DMS53 treated with DMSO at 0.1 percent for 48 hours (cell line): ENCODE measurements around the gene ZNF561.
"Not testable (repeated sequence)": the region's sequence is repeated elsewhere in the genome, so short reads cannot be mapped to it uniquely, and the experiment has no call there.

Experiments used
- DNase-seq: peaks from one replicate; lab custom pipeline; 2025; ENCODE audit not compliant: unreplicated experiment; lab: John Stamatoyannopoulos, UW

Gene ZNF561

DNA sequence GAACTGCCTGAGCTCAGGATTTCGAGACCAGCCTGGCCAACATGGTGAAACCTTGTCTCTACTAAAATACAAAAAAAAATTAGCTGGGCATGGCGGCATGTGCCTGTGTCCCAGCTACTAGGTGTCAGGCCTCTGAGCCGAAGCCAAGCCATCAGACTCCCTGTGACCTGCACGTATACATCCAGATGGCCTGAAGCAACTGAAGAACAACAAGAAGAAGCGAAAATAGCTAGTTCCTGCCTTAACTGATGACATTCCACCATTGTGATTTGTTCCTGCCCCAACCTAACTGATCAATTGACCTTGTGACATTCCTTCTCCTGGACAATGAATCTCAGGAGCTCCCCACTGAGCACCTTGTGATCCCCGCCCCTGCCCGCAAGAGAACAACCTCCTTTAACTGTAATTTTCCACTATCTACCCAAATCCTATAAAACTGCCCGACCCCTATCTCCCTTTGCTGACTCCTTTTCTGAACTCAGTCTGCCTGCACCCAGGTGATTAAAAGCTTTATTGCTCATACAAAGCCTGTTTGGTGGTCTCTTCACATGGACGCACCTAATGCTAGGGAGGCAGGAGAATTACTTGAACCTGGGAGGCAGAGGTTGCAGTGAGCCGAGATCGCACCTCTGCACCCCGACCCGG is 38.8 kb downstream of the ZNF561 start:
- DNase-seq, result not testable (repeated sequence)

DNA sequence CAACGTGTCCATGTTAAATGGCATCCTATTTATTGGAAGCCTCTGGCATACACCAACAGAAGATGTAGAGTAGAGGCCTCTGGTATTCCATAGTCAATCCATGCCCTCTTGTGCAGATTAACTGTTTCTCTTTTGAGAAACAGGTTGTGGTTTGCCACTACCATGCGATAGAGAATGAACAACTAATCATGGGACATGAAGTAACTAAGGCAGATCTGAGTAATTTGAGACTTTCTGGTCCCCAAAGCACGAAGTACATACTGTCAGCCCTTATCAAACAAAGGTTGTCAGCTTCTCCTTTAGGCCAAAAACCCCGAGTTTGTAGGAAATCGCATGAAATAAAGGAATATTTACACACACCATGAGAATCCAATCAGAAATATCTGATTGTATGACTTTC is 40.3 kb downstream of the ZNF561 start:
- no peak for DNase-seq

DNA sequence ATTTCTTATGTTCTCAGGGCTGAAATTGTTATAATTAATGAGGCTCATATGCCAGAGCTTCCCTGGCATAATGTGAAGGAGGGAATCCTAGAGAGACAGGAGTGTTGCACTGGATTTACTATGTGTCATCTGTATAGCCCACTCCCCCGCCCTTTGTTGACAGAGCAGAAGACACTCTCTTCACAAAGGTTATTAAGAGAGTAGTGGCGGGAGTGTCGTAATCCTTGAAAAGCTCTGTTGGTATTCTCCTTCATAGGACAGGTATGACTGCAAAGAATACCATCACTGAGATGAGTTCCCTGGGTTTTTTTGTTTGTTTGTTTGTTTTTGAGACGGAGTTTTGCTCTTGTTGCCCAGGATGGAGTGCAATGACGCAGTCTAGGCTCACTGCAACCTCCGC is 50.8 kb downstream of the ZNF561 start:
- DNase-seq, result no peak

DNA sequence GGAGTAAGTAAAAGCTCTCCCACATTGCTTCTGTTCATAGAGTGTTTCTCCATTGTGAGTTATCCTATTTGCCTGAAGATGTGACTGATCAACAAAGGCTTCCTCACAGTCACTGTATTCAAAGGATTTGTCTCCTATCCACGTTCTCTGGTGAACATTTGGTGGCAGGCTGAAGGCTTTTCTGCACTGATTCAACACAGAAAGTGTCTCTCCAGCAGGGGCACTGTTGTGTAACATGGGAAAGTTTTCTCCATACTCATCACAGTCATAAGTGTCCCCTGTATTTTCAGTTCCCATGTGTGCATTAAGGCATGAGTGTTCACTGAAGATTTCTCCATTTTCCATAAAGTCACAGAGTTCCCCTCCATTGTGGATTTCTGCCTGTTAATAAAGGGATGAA is 54.3 kb downstream of the ZNF561 start:
- DNase-seq, result no peak

DNA sequence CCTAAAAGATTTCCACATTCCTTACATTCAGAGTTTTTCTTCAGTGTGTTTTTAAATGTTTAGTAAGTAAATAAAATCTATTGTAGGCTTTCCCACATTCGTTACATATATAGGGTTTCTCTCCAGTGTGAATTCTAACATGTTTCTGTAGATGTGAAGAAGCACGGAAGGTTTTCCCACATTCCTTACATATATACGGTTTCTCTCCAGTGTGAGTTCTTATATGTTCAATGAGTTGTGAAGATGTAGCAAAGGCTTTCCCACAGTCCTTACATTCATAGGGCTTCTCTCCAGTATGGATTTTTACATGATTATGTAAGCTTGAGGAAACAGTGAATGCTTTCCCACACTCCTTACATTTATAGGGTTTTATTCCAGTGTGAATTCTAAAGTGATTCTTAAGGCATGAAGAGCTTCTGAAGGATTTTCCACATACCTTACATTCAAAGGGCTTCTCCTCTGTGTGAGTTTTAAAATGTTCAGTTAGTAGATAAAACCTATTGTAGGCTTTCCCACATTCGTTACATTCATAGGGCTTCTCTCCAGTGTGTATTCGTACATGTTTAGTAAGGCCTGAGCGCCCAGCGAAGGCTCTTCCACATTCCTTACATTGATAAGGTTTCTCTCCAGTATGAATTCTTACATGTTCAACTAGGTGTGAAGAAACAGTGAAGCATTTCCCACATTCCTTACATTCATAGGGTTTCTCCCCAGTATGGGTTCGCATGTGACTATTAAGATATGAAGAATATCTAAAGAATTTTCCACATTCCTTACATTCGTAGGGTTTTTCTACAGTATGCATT is 54.9 kb downstream of the ZNF561 start:
- no peak for DNase-seq
